HepG2 (cell line): ENCODE data around the gene CA10. TPM values are rescaled to one million over a fixed set of nuclear protein-coding genes. Genes with fewer than 3 reads are reported as not detected.

Experiments used
- ATAC-seq: fragments of 200-7000 bp; cut with Tn5 transposase; 3 replicates; pipeline ENCODE4 v1.9.1; 2020; ENCODE audit warnings: mild to moderate bottlenecking, moderate library complexity
- BruUV-seq: library from RNA; stranded (reverse); fragments of 400-500 nt; replicated peaks from 2 replicates; lab custom pipeline; 2021; lab: Mats Ljungman, UMichigan
- CTCF ChIA-PET: fragments of 300-600 bp; formaldehyde crosslinking; extraction: SDS; loops from one replicate; lab custom pipeline; 2021; ENCODE audit warnings: low total read pairs, inconsistent platforms, low intra/inter-chr PET ratio; lab: Yijun Ruan, JAX
- POLR2A ChIA-PET: fragments of 350-600 bp; sonication (Branson Sonifier 250); formaldehyde crosslinking; loops from one replicate; lab custom pipeline; 2020; ENCODE audit warnings: antibody characterized with exemption, inconsistent platforms; lab: Yijun Ruan, JAX
- DNase-seq: peaks from one replicate; pipeline ENCODE4 v3.0.0-alpha.2; 2015; ENCODE audit warnings: low spot score
- FAIRE-seq: peaks from 3 replicates; lab custom pipeline; 2011; peaks lifted over from hg19 to GRCh38; lab: Jason Lieb, UNC
- H2AFZ ChIP-seq: one replicate; pipeline ENCODE4 v1.6.1; 2011; ENCODE audit warnings: low read length, inconsistent platforms
- H3K27ac ChIP-seq: fragments of 300-600 bp; 3 replicates; pipeline ENCODE4 v1.8.0; 2011; ENCODE audit warnings: mixed run types, mild to moderate bottlenecking, mixed read lengths, low read length, inconsistent platforms; ENCODE audit not compliant: insufficient read depth; ENCODE audit errors: extremely low read length
- H3K27me3 ChIP-seq, 2 experiments: fragments of 200-600 bp in 1 of 2; 2 replicates in 1 of 2; 3 replicates in 1 of 2; pipeline versions ENCODE4 v1.6.0 to v1.8.0; 2011; ENCODE audit warnings: low read length in 2 of 2, mild to moderate bottlenecking in 2 of 2, moderate library complexity in 2 of 2, inconsistent platforms in 1 of 2; ENCODE audit not compliant: insufficient read depth in 2 of 2, control insufficient read depth in 1 of 2
- H3K36me3 ChIP-seq, 2 experiments: fragments of 200-600 bp in 1 of 2; replicated peaks in 1 of 2; 2 replicates in 1 of 2; 3 replicates in 1 of 2; pipeline versions ENCODE4 v1.5.1 to v1.8.0; 2011; ENCODE audit warnings: low read length in 2 of 2, inconsistent platforms in 1 of 2; ENCODE audit not compliant: insufficient read depth in 2 of 2, control insufficient read depth in 1 of 2
- H3K4me1 ChIP-seq: 2 replicates; pipeline ENCODE4 v1.5.1; 2012; ENCODE audit warnings: low read length, inconsistent platforms; ENCODE audit not compliant: insufficient read depth
- H3K4me2 ChIP-seq: 2 replicates; pipeline ENCODE4 v1.6.0; 2011; ENCODE audit warnings: low read depth, low read length, inconsistent platforms
- H3K4me3 ChIP-seq, 3 experiments: fragments of 200-600 bp in 1 of 3; sonication (generic), shearing (Covaris generic) in 1 of 3; replicated peaks in 1 of 3; 2 replicates each; pipeline ENCODE4 v1.5.1; 2011 to 2016; ENCODE audit warnings: low read length in 3 of 3, inconsistent platforms in 2 of 3, low read depth in 2 of 3, mild to moderate bottlenecking in 2 of 3, control low read depth in 1 of 3, mixed read lengths in 1 of 3; ENCODE audit not compliant: insufficient read depth in 1 of 3
- H3K79me2 ChIP-seq: one replicate; pipeline ENCODE4 v1.6.1; 2011; ENCODE audit warnings: low read length, inconsistent platforms; ENCODE audit not compliant: insufficient read depth
- H3K9ac ChIP-seq: 2 replicates; pipeline ENCODE4 v1.6.0; 2011; ENCODE audit warnings: mild to moderate bottlenecking, low read depth, low read length, inconsistent platforms; ENCODE audit not compliant: insufficient read depth
- H3K9me3 ChIP-seq: 2 replicates; pipeline ENCODE4 v1.5.1; 2012; ENCODE audit warnings: mild to moderate bottlenecking, low read length
- H4K20me1 ChIP-seq: 2 replicates; pipeline ENCODE4 v1.6.0; 2011; ENCODE audit warnings: inconsistent platforms, mild to moderate bottlenecking, low read length, moderate library complexity; ENCODE audit not compliant: insufficient read depth
- ARNT ChIP-seq: fragments of 450-650 bp; IDR thresholded peaks from 2 replicates; pipeline ENCODE4 v1.6.1; 2017
- FLYWCH1 ChIP-seq: sonication (generic); formaldehyde crosslinking; IDR thresholded peaks from 2 replicates; pipeline ENCODE4 v1.8.1; 2023; ENCODE audit warnings: mild to moderate bottlenecking, missing genetic modification reagents
- GABPA ChIP-seq, 2 experiments: IDR thresholded peaks; 2 replicates each; pipeline ENCODE4 v1.6.1; 2011 to 2016; ENCODE audit warnings: low read depth in 2 of 2, low read length in 1 of 2, missing biosample characterization in 1 of 2, missing genetic modification characterization in 1 of 2
- NPAS2 ChIP-seq: sonication (generic); formaldehyde crosslinking; IDR thresholded peaks from 2 replicates; pipeline ENCODE4 v1.8.0; 2022; ENCODE audit warnings: mild to moderate bottlenecking, missing genetic modification reagents, borderline replicate concordance
- POLR2AphosphoS2 ChIP-seq: IDR thresholded peaks from 2 replicates; pipeline ENCODE4 v1.6.1; 2011; ENCODE audit warnings: low read depth, low read length, improper control_type of control experiment
- SP5 ChIP-seq: IDR thresholded peaks from 2 replicates; pipeline ENCODE4 v1.6.1; 2016; ENCODE audit warnings: low read depth, borderline replicate concordance
- TMF1 ChIP-seq: sonication (generic); formaldehyde crosslinking; IDR thresholded peaks from 2 replicates; pipeline ENCODE4 v1.8.1; 2022; ENCODE audit warnings: low read depth, missing genetic modification reagents
- ZKSCAN8 ChIP-seq: IDR thresholded peaks from 2 replicates; pipeline ENCODE4 v1.6.1; 2016; ENCODE audit warnings: borderline replicate concordance, missing genetic modification reagents, missing compliant biosample characterization
- ZNF792 ChIP-seq: IDR thresholded peaks from 2 replicates; pipeline ENCODE4 v1.6.1; 2016
- WGBS: methylation state at CpG from one replicate; pipeline ENCODE4 v1.1.6; 2017; ENCODE audit warnings: low lambda C conversion rate; 5-methylcytosine and 5-hydroxymethylcytosine counted together
- in situ Hi-C: cut with HindIII; loops from 2 replicates; pipeline ENCODE4 v1.10.0; 2017; ENCODE audit warnings: low pct_unique_long_range_greater_than_20kb; ENCODE audit not compliant: extremely low pct_ligation_motif_present
- intact Hi-C: fragments of 100-400 bp; cut with micrococcal nuclease; formaldehyde crosslinking; loops from one replicate; pipeline ENCODE4 v1.10.0; 2022; ENCODE audit not compliant: unreplicated experiment
- polyA plus RNA-seq, 8 experiments: library from polyadenylated mRNA; depleted of rRNA in 3 of 8; stranded (reverse) in 7 of 8; unstranded in 1 of 8; fragments of >200 nt; fragmentation: Illumina TruSeq in 4 of 8; extraction: Trizol in 4 of 8; gene quantifications; 2 replicates each; pipeline versions ENCODE4 v1.2.1 to v1.2.3, GENCODE V29; 2011 to 2016; ENCODE audit warnings: low read depth in 4 of 8, missing spikeins in 1 of 8, mixed read lengths in 1 of 8; ENCODE audit not compliant: insufficient read depth in 1 of 8
- total RNA-seq, 5 experiments: library from RNA; depleted of rRNA; stranded (reverse); fragments of >200 nt; fragmentation: Illumina TruSeq; extraction: Trizol; gene quantifications; 2 replicates each; pipeline ENCODE4 v1.2.3, GENCODE V29; 2016; ENCODE audit warnings: low read depth in 1 of 5
- TF ChIP-seq, protein P1 (sequence below): sonication (generic); formaldehyde crosslinking; IDR thresholded peaks from 2 replicates; pipeline ENCODE4 v1.4.0; 2020; ENCODE audit warnings: mild to moderate bottlenecking, missing genetic modification reagents
- TF ChIP-seq, protein P2 (sequence below): sonication (generic); formaldehyde crosslinking; IDR thresholded peaks from 2 replicates; pipeline ENCODE4 v1.5.1; 2020; ENCODE audit warnings: missing genetic modification reagents, mild to moderate bottlenecking, borderline replicate concordance

CA10 gene
- total and polyA plus RNA-seq, 2 of the 13 experiments (the other 11 are each of a cell fraction or from before 2014, with no cell fraction given), result not detected

DNA sequence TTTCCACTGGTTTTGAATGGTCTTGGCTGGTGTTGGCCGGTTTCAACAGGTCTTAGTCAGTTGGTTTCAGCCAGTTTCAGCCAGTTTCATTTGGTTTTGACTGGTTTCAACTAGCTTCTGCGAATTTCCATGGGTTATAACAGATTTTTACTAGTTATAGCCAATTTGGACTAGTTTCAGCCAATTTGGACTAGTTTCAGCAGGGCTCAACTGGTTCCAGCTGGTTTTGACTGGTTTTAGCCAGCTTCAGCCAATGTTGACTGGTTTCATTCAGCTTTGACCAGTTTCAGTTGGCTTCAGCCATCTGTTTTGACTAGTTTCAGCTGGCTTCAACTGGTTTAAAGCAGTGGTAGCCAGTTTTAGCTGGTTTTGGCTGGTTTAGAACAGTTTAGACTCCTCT is 465.6 kb downstream of the CA10 start:
- DNase-seq (no peak), ATAC-seq (no peak), FAIRE-seq (no peak)
- ChIA-PET CTCF (no interaction called here), POLR2A (no interaction called here)
- Histone ChIP-seq H3K79me2 (no peaks in the 10 kb centered on the region), H3K36me3 (no peaks in the 10 kb centered on the region), H3K27me3 (no peaks in the 10 kb centered on the region), H4K20me1 (no peaks in the 10 kb centered on the region), H3K27ac (no peak overlapping the region), H3K9ac (no peak overlapping the region), H3K4me2 (no peak overlapping the region), H3K4me3 (no peak overlapping the region), H2AFZ (no peak overlapping the region), H3K9me3 (no peaks in the 10 kb centered on the region), H3K4me1 (no peaks in the 10 kb centered on the region)
- TF ChIP-seq POLR2AphosphoS2, result no peak
- no peak for TF ChIP-seq GABPA (IDR thresholded peaks at IDR 0.05; ENCODE audit: low read depth, low read length)
- no peak for TF ChIP-seq GABPA (CRISPR knock-in tag; IDR thresholded peaks at IDR 0.05; ENCODE audit: low read depth)
- TF ChIP-seq, protein P1, sequence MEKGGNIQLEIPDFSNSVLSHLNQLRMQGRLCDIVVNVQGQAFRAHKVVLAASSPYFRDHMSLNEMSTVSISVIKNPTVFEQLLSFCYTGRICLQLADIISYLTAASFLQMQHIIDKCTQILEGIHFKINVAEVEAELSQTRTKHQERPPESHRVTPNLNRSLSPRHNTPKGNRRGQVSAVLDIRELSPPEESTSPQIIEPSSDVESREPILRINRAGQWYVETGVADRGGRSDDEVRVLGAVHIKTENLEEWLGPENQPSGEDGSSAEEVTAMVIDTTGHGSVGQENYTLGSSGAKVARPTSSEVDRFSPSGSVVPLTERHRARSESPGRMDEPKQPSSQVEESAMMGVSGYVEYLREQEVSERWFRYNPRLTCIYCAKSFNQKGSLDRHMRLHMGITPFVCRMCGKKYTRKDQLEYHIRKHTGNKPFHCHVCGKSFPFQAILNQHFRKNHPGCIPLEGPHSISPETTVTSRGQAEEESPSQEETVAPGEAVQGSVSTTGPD (CRISPR knock-in tag), result no peak
- TF ChIP-seq TMF1 (CRISPR knock-in tag), result no peak
- no peak for TF ChIP-seq NPAS2 (CRISPR knock-in tag)
- TF ChIP-seq ARNT, result no peak
- TF ChIP-seq FLYWCH1, result no peak
- no peak for TF ChIP-seq SP5 (CRISPR knock-in tag)
- no peak for TF ChIP-seq ZKSCAN8 (CRISPR knock-in tag)
- TF ChIP-seq ZNF792 (CRISPR knock-in tag), result no peak
- TF ChIP-seq, protein P2, sequence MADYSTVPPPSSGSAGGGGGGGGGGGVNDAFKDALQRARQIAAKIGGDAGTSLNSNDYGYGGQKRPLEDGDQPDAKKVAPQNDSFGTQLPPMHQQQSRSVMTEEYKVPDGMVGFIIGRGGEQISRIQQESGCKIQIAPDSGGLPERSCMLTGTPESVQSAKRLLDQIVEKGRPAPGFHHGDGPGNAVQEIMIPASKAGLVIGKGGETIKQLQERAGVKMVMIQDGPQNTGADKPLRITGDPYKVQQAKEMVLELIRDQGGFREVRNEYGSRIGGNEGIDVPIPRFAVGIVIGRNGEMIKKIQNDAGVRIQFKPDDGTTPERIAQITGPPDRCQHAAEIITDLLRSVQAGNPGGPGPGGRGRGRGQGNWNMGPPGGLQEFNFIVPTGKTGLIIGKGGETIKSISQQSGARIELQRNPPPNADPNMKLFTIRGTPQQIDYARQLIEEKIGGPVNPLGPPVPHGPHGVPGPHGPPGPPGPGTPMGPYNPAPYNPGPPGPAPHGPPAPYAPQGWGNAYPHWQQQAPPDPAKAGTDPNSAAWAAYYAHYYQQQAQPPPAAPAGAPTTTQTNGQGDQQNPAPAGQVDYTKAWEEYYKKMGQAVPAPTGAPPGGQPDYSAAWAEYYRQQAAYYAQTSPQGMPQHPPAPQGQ (CRISPR knock-in tag), result no peak
- 0% methylated on average over 2 of the region's 2 CpGs for WGBS
- in situ Hi-C loops (no loop called here), intact Hi-C loops (no loop called here)
- BruUV-seq, result no TSS peak
